T-helper 22 cell (primary cell): ENCODE data around the gene FAM78A.

ENCODE experiments used
- DNase-seq: peaks from one replicate; pipeline ENCODE4 v3.0.0-alpha.2; 2020; ENCODE audit warnings: low read depth

FAM78A gene

GRCh38 chr9:131302244-131303075, 26.1 kb upstream of the FAM78A start:
- DNase-seq, result no peak

GRCh38 chr9:131300444-131300843, 24.1 kb upstream of the FAM78A start:
- DNase-seq, result no peak

- no peak for DNase-seq
Observed at GRCh38 chr9:131299961-131300347, 23.6 kb upstream of the FAM78A start.

- no peak for DNase-seq
Observed at GRCh38 chr9:131299346-131299960, 23.1 kb upstream of the FAM78A start.

GRCh38 chr9:131298816-131299215, 22.5 kb upstream of the FAM78A start:
- DNase-seq, result no peak

- DNase-seq, result no peak
Observed at GRCh38 chr9:131298341-131298740, 22.0 kb upstream of the FAM78A start.

GRCh38 chr9:131297903-131298302, 21.6 kb upstream of the FAM78A start:
- no peak for DNase-seq

- DNase-seq, result no peak
Observed at GRCh38 chr9:131296906-131297500, 20.7 kb upstream of the FAM78A start.

GRCh38 chr9:131296460-131296859, 20.1 kb upstream of the FAM78A start:
- no peak for DNase-seq

GRCh38 chr9:131292937-131293336, 16.6 kb upstream of the FAM78A start:
- DNase-seq, result no peak

GRCh38 chr9:131291795-131292315, 15.5 kb upstream of the FAM78A start:
- no peak for DNase-seq

- no peak for DNase-seq
Observed at GRCh38 chr9:131290767-131291370, 14.6 kb upstream of the FAM78A start.

GRCh38 chr9:131290036-131290766, 13.9 kb upstream of the FAM78A start:
- DNase-seq, result no peak

GRCh38 chr9:131289301-131290035, 13.2 kb upstream of the FAM78A start, which contains the start of gene PLPP7:
PLPP7 (plus strand) TSS chr9:131289723; CDS start chr9:131289998, 275 bp downstream.
- no peak for DNase-seq

GRCh38 chr9:131288217-131288616, 11.9 kb upstream of the FAM78A start:
- no peak for DNase-seq

GRCh38 chr9:131287359-131287758, 11.0 kb upstream of the FAM78A start:
- DNase-seq, result no peak

- DNase-seq, result no peak
Observed at GRCh38 chr9:131284856-131285255, 8.5 kb upstream of the FAM78A start.

- DNase-seq, result no peak
Observed at GRCh38 chr9:131282688-131283422, 6.5 kb upstream of the FAM78A start.

GRCh38 chr9:131282175-131282574, 5.9 kb upstream of the FAM78A start:
- DNase-seq, result no peak
